SK-N-SH treated with all-trans-retinoic acid at 6 μM for 48 hours (cell line): ENCODE data around the gene DDX60.
"Not testable (repeated sequence)": the region's sequence is repeated elsewhere in the genome, so short reads cannot be mapped to it uniquely, and the experiment has no call there.

ENCODE experiments used
- ATAC-seq: fragments of 200-7000 bp; cut with Tn5 transposase; 3 replicates; pipeline ENCODE4 v1.9.1; 2020; ENCODE audit warnings: mild to moderate bottlenecking, moderate library complexity
- ARNTL ChIP-seq: fragments of 450-650 bp; formaldehyde crosslinking; IDR thresholded peaks from 2 replicates; pipeline ENCODE4 v1.5.0; 2020; ENCODE audit warnings: low read depth, mild to moderate bottlenecking, moderate library complexity, borderline replicate concordance
- BACH2 ChIP-seq: fragments of 250-450 bp; sonication (Bioruptor Pico); IDR thresholded peaks from 2 replicates; pipeline ENCODE4 v1.9.0; 2021; ENCODE audit warnings: mild to moderate bottlenecking, borderline replicate concordance
- CSDC2 ChIP-seq: fragments of 250-450 bp; sonication (Bioruptor Pico); IDR thresholded peaks from 2 replicates; pipeline ENCODE4 v1.5.0; 2020; ENCODE audit warnings: mild to moderate bottlenecking, moderate library complexity
- ESRRG ChIP-seq: fragments of 250-450 bp; sonication (Bioruptor Pico); IDR thresholded peaks from 2 replicates; pipeline ENCODE4 v1.6.1; 2021; ENCODE audit warnings: mild to moderate bottlenecking
- GLIS3 ChIP-seq: fragments of 250-450 bp; sonication (Bioruptor Pico); IDR thresholded peaks from 2 replicates; pipeline ENCODE4 v1.5.0; 2020; ENCODE audit warnings: mild to moderate bottlenecking, moderate library complexity
- ISL1 ChIP-seq: fragments of 250-450 bp; sonication (Bioruptor Pico); IDR thresholded peaks from 2 replicates; pipeline ENCODE4 v2.1.2; 2022; ENCODE audit warnings: mild to moderate bottlenecking, moderate library complexity
- OSR1 ChIP-seq: fragments of 250-450 bp; sonication (Bioruptor Pico); IDR thresholded peaks from 2 replicates; pipeline ENCODE4 v1.8.0; 2022; ENCODE audit warnings: moderate library complexity, mild to moderate bottlenecking, inconsistent platforms
- PPARA ChIP-seq: fragments of 250-450 bp; sonication (Bioruptor Pico); IDR thresholded peaks from 2 replicates; pipeline ENCODE4 v1.5.0; 2020; ENCODE audit warnings: mild to moderate bottlenecking, borderline replicate concordance
- RARB ChIP-seq: fragments of 250-450 bp; sonication (Bioruptor Pico); IDR thresholded peaks from 2 replicates; pipeline ENCODE4 v1.8.0; 2021; ENCODE audit warnings: mild to moderate bottlenecking, moderate library complexity
- SNAI2 ChIP-seq: fragments of 250-450 bp; sonication (Bioruptor Pico); IDR thresholded peaks from 2 replicates; pipeline ENCODE4 v1.5.0; 2020; ENCODE audit warnings: mild to moderate bottlenecking, moderate library complexity
- TCF4 ChIP-seq: fragments of 250-450 bp; sonication (Bioruptor Pico); IDR thresholded peaks from 2 replicates; pipeline ENCODE4 v1.8.0; 2021; ENCODE audit warnings: mild to moderate bottlenecking, moderate library complexity, borderline replicate concordance
- TOX ChIP-seq: fragments of 250-450 bp; sonication (Bioruptor Pico); IDR thresholded peaks from 2 replicates; pipeline ENCODE4 v1.8.0; 2021; ENCODE audit warnings: mild to moderate bottlenecking, moderate library complexity, borderline replicate concordance
- ZFP3 ChIP-seq: fragments of 250-450 bp; sonication (Bioruptor Pico); IDR thresholded peaks from 2 replicates; pipeline ENCODE4 v1.5.0; 2020; ENCODE audit warnings: mild to moderate bottlenecking, moderate library complexity
- ZFP30 ChIP-seq: fragments of 450-650 bp; formaldehyde crosslinking; IDR thresholded peaks from 2 replicates; pipeline ENCODE4 v1.5.0; 2022; ENCODE audit warnings: mild to moderate bottlenecking, moderate library complexity
- ZNF565 ChIP-seq: fragments of 450-650 bp; formaldehyde crosslinking; conservative IDR thresholded peaks from 2 replicates; pipeline ENCODE4 v1.5.0; 2020; ENCODE audit warnings: low read depth, mild to moderate bottlenecking, moderate library complexity
- ZNF70 ChIP-seq: fragments of 450-650 bp; formaldehyde crosslinking; IDR thresholded peaks from 2 replicates; pipeline ENCODE4 v1.5.0; 2020; ENCODE audit warnings: mild to moderate bottlenecking, moderate library complexity
- ZNF8 ChIP-seq: fragments of 450-650 bp; formaldehyde crosslinking; IDR thresholded peaks from 2 replicates; pipeline ENCODE4 v1.5.0; 2020; ENCODE audit warnings: mild to moderate bottlenecking, moderate library complexity
- TF ChIP-seq, protein P1 (sequence below): fragments of 250-450 bp; sonication (Bioruptor Pico); IDR thresholded peaks from 2 replicates; pipeline ENCODE4 v1.5.1; 2021; ENCODE audit warnings: mild to moderate bottlenecking, moderate library complexity
- TF ChIP-seq, protein P2 (sequence below): fragments of 250-450 bp; sonication (Bioruptor Pico); IDR thresholded peaks from 2 replicates; pipeline ENCODE4 v1.5.0; 2020; ENCODE audit warnings: mild to moderate bottlenecking, moderate library complexity
- TF ChIP-seq, protein P3 (sequence below): fragments of 250-450 bp; sonication (Bioruptor Pico); IDR thresholded peaks from 2 replicates; pipeline ENCODE4 v1.8.0; 2020; ENCODE audit warnings: mild to moderate bottlenecking, moderate library complexity, borderline replicate concordance
- TF ChIP-seq, protein P4 (sequence below): fragments of 250-450 bp; sonication (Bioruptor Pico); IDR thresholded peaks from 2 replicates; pipeline ENCODE4 v1.5.1; 2020; ENCODE audit warnings: low read depth, mild to moderate bottlenecking, moderate library complexity

Gene DDX60

DNA sequence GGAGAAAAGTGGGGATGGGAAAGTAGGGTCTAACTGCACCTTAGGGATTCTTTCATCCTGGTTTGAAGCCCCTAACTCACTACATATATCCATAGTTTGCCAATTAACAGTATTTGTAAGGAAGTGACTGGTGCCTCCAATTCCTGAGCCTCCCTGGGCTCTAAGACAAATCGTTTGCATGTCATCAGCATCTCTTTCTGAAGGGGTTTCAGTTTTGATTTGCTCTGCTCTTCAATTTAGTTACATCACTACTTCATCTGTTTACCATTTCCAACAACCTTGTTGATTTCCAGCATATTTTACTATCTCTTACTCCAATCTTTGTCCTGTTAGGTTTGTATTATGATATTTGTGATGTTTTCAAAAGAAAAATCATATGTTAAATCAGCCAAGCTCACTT lies 15.5 kb upstream of the DDX60 start:
- no peak for ATAC-seq
- TF ChIP-seq ZNF565 (CRISPR knock-in tag) (no peak), SNAI2 (CRISPR knock-in tag) (no peak), ZNF8 (CRISPR knock-in tag) (no peak)

DNA sequence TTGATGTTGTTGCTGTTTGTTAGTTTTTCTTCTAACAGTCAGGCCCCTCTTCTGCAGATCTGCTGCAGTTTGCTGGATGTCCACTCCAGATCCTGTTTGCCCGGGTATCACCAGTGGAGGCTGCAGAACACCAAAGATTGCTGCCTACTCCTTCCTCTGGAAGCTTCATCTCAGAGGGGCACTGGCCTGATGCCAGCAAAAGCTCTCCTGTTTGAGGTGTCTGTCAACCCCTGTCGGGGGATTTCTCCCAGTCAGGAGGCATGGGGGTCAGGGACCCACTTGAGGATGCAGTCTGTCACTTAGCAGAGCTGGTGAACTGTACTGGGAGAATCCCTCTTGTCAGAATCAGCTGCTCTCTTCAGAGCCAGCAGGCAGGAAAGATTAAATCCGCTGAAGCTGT lies 12.0 kb upstream of the DDX60 start:
- not testable (repeated sequence) for ATAC-seq

DNA sequence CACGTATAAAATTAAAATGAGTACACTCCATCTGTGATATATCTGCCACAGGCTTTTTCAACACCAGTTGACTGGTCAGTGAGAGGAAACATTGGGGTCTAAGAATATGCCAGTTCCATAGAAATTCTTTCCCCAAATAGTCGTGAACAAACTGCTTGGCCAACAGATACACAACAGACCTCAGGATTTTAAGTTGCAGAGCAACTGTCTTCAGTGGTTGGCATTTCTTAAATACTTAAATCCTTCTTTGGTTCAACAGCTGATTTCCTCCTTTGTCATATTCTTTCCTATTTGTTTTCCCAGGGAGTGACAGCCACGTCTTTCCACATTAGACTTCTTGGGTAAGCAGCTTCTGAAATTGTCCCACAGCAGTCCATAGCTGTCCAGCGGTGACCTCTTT lies 7.0 kb upstream of the DDX60 start:
- ATAC-seq, result no peak

DNA sequence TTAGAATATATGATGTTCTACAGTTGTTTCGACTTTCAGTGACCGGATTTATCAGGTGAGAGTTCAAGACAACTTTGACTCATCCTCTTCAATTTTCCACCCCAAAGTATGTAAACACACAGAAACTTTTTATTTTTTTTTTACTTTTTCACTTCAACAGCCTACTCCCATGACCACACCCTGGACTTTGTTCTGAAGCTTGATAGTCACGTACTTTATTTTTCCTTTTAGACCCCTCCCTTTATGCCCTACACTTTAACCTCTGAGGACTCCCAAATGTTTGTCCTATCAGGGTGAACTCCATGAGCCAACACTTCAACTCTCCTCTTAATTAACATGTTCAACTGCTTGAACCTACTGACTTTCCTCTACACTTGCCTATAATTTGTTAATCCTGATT lies 2.5 kb upstream of the DDX60 start:
- TF ChIP-seq RARB (CRISPR knock-in tag) (no peak), ZFP30 (CRISPR knock-in tag) (no peak), PPARA (CRISPR knock-in tag) (no peak), ZNF70 (CRISPR knock-in tag) (no peak), GLIS3 (no peak), CSDC2 (no peak), SNAI2 (CRISPR knock-in tag) (no peak), BACH2 (no peak), ISL1 (CRISPR knock-in tag) (no peak), ZNF8 (CRISPR knock-in tag) (no peak), ARNTL (CRISPR knock-in tag) (no peak), ZFP3 (CRISPR knock-in tag) (no peak), OSR1 (CRISPR knock-in tag) (no peak), TOX (CRISPR knock-in tag) (no peak), TCF4 (CRISPR knock-in tag) (no peak), ESRRG (CRISPR knock-in tag) (no peak)
- TF ChIP-seq, protein P1, sequence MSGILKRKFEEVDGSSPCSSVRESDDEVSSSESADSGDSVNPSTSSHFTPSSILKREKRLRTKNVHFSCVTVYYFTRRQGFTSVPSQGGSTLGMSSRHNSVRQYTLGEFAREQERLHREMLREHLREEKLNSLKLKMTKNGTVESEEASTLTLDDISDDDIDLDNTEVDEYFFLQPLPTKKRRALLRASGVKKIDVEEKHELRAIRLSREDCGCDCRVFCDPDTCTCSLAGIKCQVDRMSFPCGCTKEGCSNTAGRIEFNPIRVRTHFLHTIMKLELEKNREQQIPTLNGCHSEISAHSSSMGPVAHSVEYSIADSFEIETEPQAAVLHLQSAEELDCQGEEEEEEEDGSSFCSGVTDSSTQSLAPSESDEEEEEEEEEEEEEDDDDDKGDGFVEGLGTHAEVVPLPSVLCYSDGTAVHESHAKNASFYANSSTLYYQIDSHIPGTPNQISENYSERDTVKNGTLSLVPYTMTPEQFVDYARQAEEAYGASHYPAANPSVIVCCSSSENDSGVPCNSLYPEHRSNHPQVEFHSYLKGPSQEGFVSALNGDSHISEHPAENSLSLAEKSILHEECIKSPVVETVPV (CRISPR knock-in tag), result no peak
- TF ChIP-seq, protein P2, sequence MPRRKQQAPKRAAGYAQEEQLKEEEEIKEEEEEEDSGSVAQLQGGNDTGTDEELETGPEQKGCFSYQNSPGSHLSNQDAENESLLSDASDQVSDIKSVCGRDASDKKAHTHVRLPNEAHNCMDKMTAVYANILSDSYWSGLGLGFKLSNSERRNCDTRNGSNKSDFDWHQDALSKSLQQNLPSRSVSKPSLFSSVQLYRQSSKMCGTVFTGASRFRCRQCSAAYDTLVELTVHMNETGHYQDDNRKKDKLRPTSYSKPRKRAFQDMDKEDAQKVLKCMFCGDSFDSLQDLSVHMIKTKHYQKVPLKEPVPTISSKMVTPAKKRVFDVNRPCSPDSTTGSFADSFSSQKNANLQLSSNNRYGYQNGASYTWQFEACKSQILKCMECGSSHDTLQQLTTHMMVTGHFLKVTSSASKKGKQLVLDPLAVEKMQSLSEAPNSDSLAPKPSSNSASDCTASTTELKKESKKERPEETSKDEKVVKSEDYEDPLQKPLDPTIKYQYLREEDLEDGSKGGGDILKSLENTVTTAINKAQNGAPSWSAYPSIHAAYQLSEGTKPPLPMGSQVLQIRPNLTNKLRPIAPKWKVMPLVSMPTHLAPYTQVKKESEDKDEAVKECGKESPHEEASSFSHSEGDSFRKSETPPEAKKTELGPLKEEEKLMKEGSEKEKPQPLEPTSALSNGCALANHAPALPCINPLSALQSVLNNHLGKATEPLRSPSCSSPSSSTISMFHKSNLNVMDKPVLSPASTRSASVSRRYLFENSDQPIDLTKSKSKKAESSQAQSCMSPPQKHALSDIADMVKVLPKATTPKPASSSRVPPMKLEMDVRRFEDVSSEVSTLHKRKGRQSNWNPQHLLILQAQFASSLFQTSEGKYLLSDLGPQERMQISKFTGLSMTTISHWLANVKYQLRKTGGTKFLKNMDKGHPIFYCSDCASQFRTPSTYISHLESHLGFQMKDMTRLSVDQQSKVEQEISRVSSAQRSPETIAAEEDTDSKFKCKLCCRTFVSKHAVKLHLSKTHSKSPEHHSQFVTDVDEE (CRISPR knock-in tag), result no peak
- TF ChIP-seq, protein P3, sequence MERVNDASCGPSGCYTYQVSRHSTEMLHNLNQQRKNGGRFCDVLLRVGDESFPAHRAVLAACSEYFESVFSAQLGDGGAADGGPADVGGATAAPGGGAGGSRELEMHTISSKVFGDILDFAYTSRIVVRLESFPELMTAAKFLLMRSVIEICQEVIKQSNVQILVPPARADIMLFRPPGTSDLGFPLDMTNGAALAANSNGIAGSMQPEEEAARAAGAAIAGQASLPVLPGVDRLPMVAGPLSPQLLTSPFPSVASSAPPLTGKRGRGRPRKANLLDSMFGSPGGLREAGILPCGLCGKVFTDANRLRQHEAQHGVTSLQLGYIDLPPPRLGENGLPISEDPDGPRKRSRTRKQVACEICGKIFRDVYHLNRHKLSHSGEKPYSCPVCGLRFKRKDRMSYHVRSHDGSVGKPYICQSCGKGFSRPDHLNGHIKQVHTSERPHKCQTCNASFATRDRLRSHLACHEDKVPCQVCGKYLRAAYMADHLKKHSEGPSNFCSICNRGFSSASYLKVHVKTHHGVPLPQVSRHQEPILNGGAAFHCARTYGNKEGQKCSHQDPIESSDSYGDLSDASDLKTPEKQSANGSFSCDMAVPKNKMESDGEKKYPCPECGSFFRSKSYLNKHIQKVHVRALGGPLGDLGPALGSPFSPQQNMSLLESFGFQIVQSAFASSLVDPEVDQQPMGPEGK, result no peak
- no peak for ATAC-seq

More for the DNA sequence above, 7.0 kb upstream of the DDX60 start:
- TF ChIP-seq, protein P2 (CRISPR knock-in tag), result no peak
- TF ChIP-seq CSDC2 (no peak), ESRRG (CRISPR knock-in tag) (no peak), ZFP3 (CRISPR knock-in tag) (no peak), ZFP30 (CRISPR knock-in tag) (no peak), OSR1 (CRISPR knock-in tag) (no peak), GLIS3 (no peak), ZNF565 (CRISPR knock-in tag) (no peak), TOX (CRISPR knock-in tag) (no peak)
- TF ChIP-seq, protein P4, sequence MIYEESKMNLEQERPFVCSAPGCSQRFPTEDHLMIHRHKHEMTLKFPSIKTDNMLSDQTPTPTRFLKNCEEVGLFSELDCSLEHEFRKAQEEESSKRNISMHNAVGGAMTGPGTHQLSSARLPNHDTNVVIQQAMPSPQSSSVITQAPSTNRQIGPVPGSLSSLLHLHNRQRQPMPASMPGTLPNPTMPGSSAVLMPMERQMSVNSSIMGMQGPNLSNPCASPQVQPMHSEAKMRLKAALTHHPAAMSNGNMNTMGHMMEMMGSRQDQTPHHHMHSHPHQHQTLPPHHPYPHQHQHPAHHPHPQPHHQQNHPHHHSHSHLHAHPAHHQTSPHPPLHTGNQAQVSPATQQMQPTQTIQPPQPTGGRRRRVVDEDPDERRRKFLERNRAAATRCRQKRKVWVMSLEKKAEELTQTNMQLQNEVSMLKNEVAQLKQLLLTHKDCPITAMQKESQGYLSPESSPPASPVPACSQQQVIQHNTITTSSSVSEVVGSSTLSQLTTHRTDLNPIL, result no peak
